ENCODE results near the gene TEX14. TPM values are rescaled to one million over a fixed set of nuclear protein-coding genes. Genes with fewer than 3 reads are reported as not detected.

TEX14 gene
- total and polyA plus RNA-seq, 2 donors (not counting 1 experiment from before 2014, with no cell fraction given) = under 0.01 to 0.03 TPM

DNA sequence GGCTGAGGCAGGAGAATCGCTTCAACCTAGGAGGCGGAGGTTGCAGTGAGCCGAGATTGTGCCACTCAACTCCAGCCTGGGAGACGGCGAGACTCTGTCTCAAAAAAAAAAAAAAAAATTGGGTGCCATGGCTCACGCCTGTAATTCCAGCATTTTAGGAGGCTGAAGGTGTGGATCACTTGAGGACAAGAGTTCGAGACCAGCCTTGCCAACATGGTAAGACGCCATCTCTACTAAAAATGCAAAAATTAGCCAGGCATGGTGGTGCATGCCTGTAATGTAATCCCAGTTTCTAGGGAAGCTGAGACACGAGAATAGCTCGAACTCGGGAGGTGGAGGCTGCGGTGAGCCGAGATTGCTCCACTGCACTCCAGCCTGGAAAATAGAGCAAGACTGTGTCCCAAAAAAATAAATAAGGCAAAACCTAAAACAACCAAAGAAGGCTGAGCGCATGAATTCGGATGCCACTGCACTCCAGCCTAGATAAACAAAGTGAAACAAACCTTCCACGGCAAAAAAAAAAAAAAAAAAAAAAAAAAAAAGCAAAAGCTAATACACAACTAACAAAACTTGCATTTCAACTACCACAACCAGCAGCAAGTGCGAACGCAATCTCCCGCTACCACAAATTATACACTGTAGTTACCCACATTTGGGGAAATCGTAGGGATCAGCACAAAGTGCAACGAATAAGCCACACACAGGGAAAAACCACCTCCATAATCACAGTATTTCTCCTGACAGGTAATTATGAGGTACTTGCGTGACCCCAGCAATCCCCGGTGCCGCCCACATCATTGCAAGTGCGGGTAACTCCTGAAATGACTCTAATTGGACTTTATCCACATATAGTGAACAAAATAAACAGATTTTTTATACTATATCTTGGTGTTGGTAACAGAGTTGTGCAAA lies 25.6 kb downstream of the TEX14 start:
- Histone ChIP-seq H2AFZ (ENCODE audit: low read length) (no peak overlapping the region), H3K4me2 (ENCODE audit: extremely low read depth, insufficient read depth, low read length) (no peak overlapping the region), H3K9ac (ENCODE audit: insufficient read depth, low read length) (no peak overlapping the region), H3K9me3 (ENCODE audit: control insufficient read depth, insufficient read depth, low read depth, low read length) (no peaks in the 10 kb centered on the region), H3K4me3 (replicated peaks in 1 of 4; ENCODE audit: control extremely low read depth in 1 of 4, insufficient read depth in 1 of 4, low read depth in 3 of 4, low read length in 4 of 4) (no peak overlapping the region), H3K79me2 (ENCODE audit: control insufficient read depth, insufficient read depth, low read length) (no peaks in the 10 kb centered on the region), H3K27me3 (ENCODE audit: control insufficient read depth, insufficient read depth, low read length) (no peaks in the 10 kb centered on the region), H3K36me3 (ENCODE audit: control insufficient read depth, insufficient read depth, low read length) (no peaks in the 10 kb centered on the region), H3K4me1 (ENCODE audit: control insufficient read depth, extremely low read depth, insufficient read depth, low read length) (no peaks in the 10 kb centered on the region), H4K20me1 (ENCODE audit: control insufficient read depth, extremely low read depth, insufficient read depth, low read length) (no peaks in the 10 kb centered on the region), H3K27ac (ENCODE audit: insufficient read depth, low read length) (no peak overlapping the region)
- DNase-seq (ENCODE audit: low read depth in 2 of 2) = no peak
- TF ChIP-seq, protein P1, sequence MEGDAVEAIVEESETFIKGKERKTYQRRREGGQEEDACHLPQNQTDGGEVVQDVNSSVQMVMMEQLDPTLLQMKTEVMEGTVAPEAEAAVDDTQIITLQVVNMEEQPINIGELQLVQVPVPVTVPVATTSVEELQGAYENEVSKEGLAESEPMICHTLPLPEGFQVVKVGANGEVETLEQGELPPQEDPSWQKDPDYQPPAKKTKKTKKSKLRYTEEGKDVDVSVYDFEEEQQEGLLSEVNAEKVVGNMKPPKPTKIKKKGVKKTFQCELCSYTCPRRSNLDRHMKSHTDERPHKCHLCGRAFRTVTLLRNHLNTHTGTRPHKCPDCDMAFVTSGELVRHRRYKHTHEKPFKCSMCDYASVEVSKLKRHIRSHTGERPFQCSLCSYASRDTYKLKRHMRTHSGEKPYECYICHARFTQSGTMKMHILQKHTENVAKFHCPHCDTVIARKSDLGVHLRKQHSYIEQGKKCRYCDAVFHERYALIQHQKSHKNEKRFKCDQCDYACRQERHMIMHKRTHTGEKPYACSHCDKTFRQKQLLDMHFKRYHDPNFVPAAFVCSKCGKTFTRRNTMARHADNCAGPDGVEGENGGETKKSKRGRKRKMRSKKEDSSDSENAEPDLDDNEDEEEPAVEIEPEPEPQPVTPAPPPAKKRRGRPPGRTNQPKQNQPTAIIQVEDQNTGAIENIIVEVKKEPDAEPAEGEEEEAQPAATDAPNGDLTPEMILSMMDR (conservative IDR thresholded peaks at IDR 0.05 in 1 of 2, IDR thresholded peaks at IDR 0.05 in 1 of 2; ENCODE audit: low read depth in 1 of 2, low read length in 2 of 2) = no peak
- TF ChIP-seq EZH2 (IDR thresholded peaks at IDR 0.05; ENCODE audit: low read length, missing control alignments) = no peak

DNA sequence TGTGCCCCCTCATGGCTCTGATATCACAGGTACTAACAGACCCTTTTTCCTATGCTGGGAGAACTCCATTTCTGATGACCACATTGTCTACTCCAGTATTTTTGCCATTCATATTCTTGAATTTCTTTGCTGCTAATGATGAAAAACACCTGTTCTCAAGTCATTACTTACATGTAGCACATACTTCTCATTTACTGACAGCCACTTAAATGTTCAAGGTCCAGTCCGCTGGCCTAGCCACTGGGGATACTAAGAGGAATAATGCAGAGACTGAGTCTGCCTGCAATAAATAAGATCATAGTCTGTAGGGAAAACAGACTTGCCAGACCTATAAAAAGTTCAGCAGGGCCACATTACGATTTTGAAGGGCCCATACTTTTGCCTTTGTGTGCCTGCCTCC lies 27.5 kb downstream of the TEX14 start:
- no peak overlapping the region for H3K4me3 ChIP-seq (replicated peaks in 1 of 4; ENCODE audit: control extremely low read depth in 1 of 4, insufficient read depth in 1 of 4, low read depth in 3 of 4, low read length in 4 of 4)
- no peaks in the 10 kb centered on the region for H3K36me3 ChIP-seq (ENCODE audit: control insufficient read depth, insufficient read depth, low read length)
- H3K27ac ChIP-seq (ENCODE audit: insufficient read depth, low read length) = no peak overlapping the region

DNA sequence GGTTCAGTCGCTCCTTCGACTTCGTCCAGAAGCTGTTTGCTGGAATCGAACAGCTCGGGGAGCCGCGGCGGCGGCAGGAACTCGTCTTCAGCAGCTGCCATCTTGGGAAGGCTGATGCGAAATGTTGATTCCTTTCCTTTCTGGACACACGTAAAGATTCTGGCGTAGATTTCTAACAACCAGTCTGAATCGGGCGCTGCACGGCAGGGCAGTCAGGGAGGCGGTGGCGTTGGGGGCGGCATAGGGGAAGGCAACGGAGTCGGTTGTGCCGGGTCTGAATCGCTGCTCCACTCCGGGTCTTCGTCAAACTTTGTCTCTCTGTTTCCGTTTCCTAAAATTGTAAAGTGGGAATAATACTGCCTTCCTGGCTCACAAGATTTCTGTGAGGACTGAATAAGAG lies 30.3 kb downstream of the TEX14 start:
- no peak overlapping the region for H3K27ac ChIP-seq (ENCODE audit: insufficient read depth, low read length)
- no peaks in the 10 kb centered on the region for H4K20me1 ChIP-seq (ENCODE audit: control insufficient read depth, extremely low read depth, insufficient read depth, low read length)
- no peak overlapping the region for H2AFZ ChIP-seq (ENCODE audit: low read length)
- no peak overlapping the region for H3K9ac ChIP-seq (ENCODE audit: insufficient read depth, low read length)
- H3K4me3 ChIP-seq (replicated peaks in 1 of 4; ENCODE audit: control extremely low read depth in 1 of 4, insufficient read depth in 1 of 4, low read depth in 3 of 4, low read length in 4 of 4) = no peak overlapping the region
- H3K36me3 ChIP-seq (ENCODE audit: control insufficient read depth, insufficient read depth, low read length) = no peaks in the 10 kb centered on the region
- H3K79me2 ChIP-seq (ENCODE audit: control insufficient read depth, insufficient read depth, low read length) = no peaks in the 10 kb centered on the region
- DNase-seq (ENCODE audit: low read depth in 2 of 2) = no peak
- H3K4me2 ChIP-seq (ENCODE audit: extremely low read depth, insufficient read depth, low read length) = no peak overlapping the region
- TF ChIP-seq, protein P1 (conservative IDR thresholded peaks at IDR 0.05 in 1 of 2, IDR thresholded peaks at IDR 0.05 in 1 of 2; ENCODE audit: low read depth in 1 of 2, low read length in 2 of 2) = no peak
- TF ChIP-seq EZH2 (IDR thresholded peaks at IDR 0.05; ENCODE audit: low read length, missing control alignments) = no peak
- no peaks in the 10 kb centered on the region for H3K27me3 ChIP-seq (ENCODE audit: control insufficient read depth, insufficient read depth, low read length)
- H3K9me3 ChIP-seq (ENCODE audit: control insufficient read depth, insufficient read depth, low read depth, low read length) = no peaks in the 10 kb centered on the region
- no peaks in the 10 kb centered on the region for H3K4me1 ChIP-seq (ENCODE audit: control insufficient read depth, extremely low read depth, insufficient read depth, low read length)

More for the DNA sequence above, 27.5 kb downstream of the TEX14 start:
- Histone ChIP-seq H2AFZ (ENCODE audit: low read length) (no peak overlapping the region), H3K79me2 (ENCODE audit: control insufficient read depth, insufficient read depth, low read length) (no peaks in the 10 kb centered on the region), H3K9me3 (ENCODE audit: control insufficient read depth, insufficient read depth, low read depth, low read length) (no peaks in the 10 kb centered on the region), H3K27me3 (ENCODE audit: control insufficient read depth, insufficient read depth, low read length) (no peaks in the 10 kb centered on the region), H4K20me1 (ENCODE audit: control insufficient read depth, extremely low read depth, insufficient read depth, low read length) (no peaks in the 10 kb centered on the region), H3K4me1 (ENCODE audit: control insufficient read depth, extremely low read depth, insufficient read depth, low read length) (no peaks in the 10 kb centered on the region), H3K9ac (ENCODE audit: insufficient read depth, low read length) (no peak overlapping the region), H3K4me2 (ENCODE audit: extremely low read depth, insufficient read depth, low read length) (no peak overlapping the region)
- no peak for TF ChIP-seq EZH2 (IDR thresholded peaks at IDR 0.05; ENCODE audit: low read length, missing control alignments)
- TF ChIP-seq, protein P1 (conservative IDR thresholded peaks at IDR 0.05 in 1 of 2, IDR thresholded peaks at IDR 0.05 in 1 of 2; ENCODE audit: low read depth in 1 of 2, low read length in 2 of 2) = no peak
- DNase-seq (ENCODE audit: low read depth in 2 of 2) = no peak

Measured in fibroblast of lung (primary cell).